HEK293 (cell line): Measurements from ENCODE around the gene PTGES2.
"Not testable (repeated sequence)": the region's sequence is repeated elsewhere in the genome, so short reads cannot be mapped to it uniquely, and the experiment has no call there.

Experiments
- CTCF ChIA-PET: fragments of 350-600 bp; formaldehyde crosslinking; extraction: SDS; loops from one replicate; lab custom pipeline; 2021; ENCODE audit warnings: antibody characterized with exemption; lab: Yijun Ruan, JAX
- POLR2A ChIA-PET: fragments of 300-600 bp; formaldehyde crosslinking; extraction: SDS; loops from one replicate; lab custom pipeline; 2020; ENCODE audit warnings: antibody characterized with exemption, inconsistent platforms; lab: Yijun Ruan, JAX
- H3K27ac ChIP-seq: fragments of 200-500 bp; sonication (Bioruptor generic); 2 replicates; pipeline ENCODE4 v1.5.1; 2014; ENCODE audit warnings: low read depth, low read length, control low read depth, inconsistent platforms; ENCODE audit errors: extremely low read depth
- H3K36me3 ChIP-seq, 2 experiments: fragments of 200-500 bp in 1 of 2; sonication (Bioruptor generic) in 1 of 2; 1 replicate in 1 of 2; 2 replicates in 1 of 2; pipeline ENCODE4 v1.5.1; 2014 to 2017; ENCODE audit warnings: inconsistent platforms in 2 of 2, low read length in 2 of 2; ENCODE audit not compliant: control insufficient read depth in 2 of 2, insufficient read depth in 1 of 2
- H3K4me1 ChIP-seq: fragments of 200-500 bp; sonication (Bioruptor generic); 2 replicates; pipeline ENCODE4 v1.5.1; 2014; ENCODE audit warnings: mild to moderate bottlenecking, low read length, inconsistent platforms; ENCODE audit not compliant: control insufficient read depth, insufficient read depth
- H3K4me3 ChIP-seq: 2 replicates; pipeline ENCODE4 v1.5.1; 2011; ENCODE audit warnings: low read depth, mild to moderate bottlenecking, control low read depth, low read length, moderate library complexity
- H3K9me3 ChIP-seq: fragments of 200-500 bp; sonication (Bioruptor generic); 2 replicates; pipeline ENCODE4 v1.5.1; 2014; ENCODE audit warnings: low read depth, low read length, inconsistent platforms; ENCODE audit not compliant: control insufficient read depth, insufficient read depth
- GLIS2 ChIP-seq: fragments of 450-650 bp; formaldehyde crosslinking; IDR thresholded peaks from 2 replicates; pipeline ENCODE4 v1.5.1; 2016; ENCODE audit warnings: missing biosample characterization, missing genetic modification characterization
- KLF16 ChIP-seq: fragments of 450-650 bp; formaldehyde crosslinking; IDR thresholded peaks from 2 replicates; pipeline ENCODE4 v1.5.1; 2017; ENCODE audit warnings: missing biosample characterization, missing genetic modification characterization
- SCRT1 ChIP-seq: fragments of 450-650 bp; formaldehyde crosslinking; IDR thresholded peaks from 2 replicates; pipeline ENCODE4 v1.5.1; 2016; ENCODE audit warnings: missing biosample characterization, missing genetic modification characterization, borderline replicate concordance
- SCRT2 ChIP-seq: fragments of 450-650 bp; formaldehyde crosslinking; IDR thresholded peaks from 2 replicates; pipeline ENCODE4 v1.5.1; 2016; ENCODE audit warnings: missing biosample characterization, missing genetic modification characterization
- SP2 ChIP-seq: fragments of 450-650 bp; formaldehyde crosslinking; IDR thresholded peaks from 2 replicates; pipeline ENCODE4 v1.5.1; 2016; ENCODE audit warnings: missing biosample characterization, missing genetic modification characterization
- ZBTB17 ChIP-seq: fragments of 450-650 bp; formaldehyde crosslinking; IDR thresholded peaks from 2 replicates; pipeline ENCODE4 v1.5.1; 2016; ENCODE audit warnings: missing biosample characterization, missing genetic modification characterization
- ZFHX2 ChIP-seq: fragments of 450-650 bp; formaldehyde crosslinking; conservative IDR thresholded peaks from 2 replicates; pipeline ENCODE4 v1.5.1; 2016; ENCODE audit warnings: missing biosample characterization, missing genetic modification characterization
- ZNF10 ChIP-seq: fragments of 450-650 bp; formaldehyde crosslinking; IDR thresholded peaks from 2 replicates; pipeline ENCODE4 v1.5.1; 2017; ENCODE audit warnings: missing biosample characterization, missing genetic modification characterization
- ZNF214 ChIP-seq: fragments of 450-650 bp; formaldehyde crosslinking; IDR thresholded peaks from 2 replicates; pipeline ENCODE4 v1.5.1; 2017; ENCODE audit warnings: missing biosample characterization, mild to moderate bottlenecking, missing genetic modification characterization, borderline replicate concordance
- ZNF335 ChIP-seq: fragments of 450-650 bp; formaldehyde crosslinking; conservative IDR thresholded peaks from 2 replicates; pipeline ENCODE4 v1.5.1; 2016; ENCODE audit warnings: missing biosample characterization, missing genetic modification characterization
- ZNF416 ChIP-seq: fragments of 450-650 bp; formaldehyde crosslinking; IDR thresholded peaks from 2 replicates; pipeline ENCODE4 v1.5.1; 2016; ENCODE audit warnings: missing biosample characterization, missing genetic modification characterization
- ZNF621 ChIP-seq: fragments of 450-650 bp; formaldehyde crosslinking; IDR thresholded peaks from 2 replicates; pipeline ENCODE4 v1.5.1; 2017; ENCODE audit warnings: missing biosample characterization, missing genetic modification characterization
- ZNF677 ChIP-seq: fragments of 450-650 bp; IDR thresholded peaks from 2 replicates; pipeline ENCODE4 v1.5.0; 2018; ENCODE audit warnings: missing biosample characterization, mild to moderate bottlenecking, missing genetic modification characterization, moderate library complexity
- ZNF76 ChIP-seq: fragments of 450-650 bp; formaldehyde crosslinking; IDR thresholded peaks from 2 replicates; pipeline ENCODE4; 2016; ENCODE audit warnings: low read depth, missing biosample characterization, missing genetic modification characterization, borderline replicate concordance
- TF ChIP-seq, protein P1 (sequence below): fragments of 450-650 bp; formaldehyde crosslinking; IDR thresholded peaks from 2 replicates; pipeline ENCODE4 v1.5.1; 2016; ENCODE audit warnings: missing biosample characterization, missing genetic modification characterization
- TF ChIP-seq, protein P2 (sequence below): fragments of 450-650 bp; formaldehyde crosslinking; IDR thresholded peaks from 2 replicates; pipeline ENCODE4 v1.5.1; 2017; ENCODE audit warnings: missing biosample characterization, missing genetic modification characterization

Gene PTGES2

DNA sequence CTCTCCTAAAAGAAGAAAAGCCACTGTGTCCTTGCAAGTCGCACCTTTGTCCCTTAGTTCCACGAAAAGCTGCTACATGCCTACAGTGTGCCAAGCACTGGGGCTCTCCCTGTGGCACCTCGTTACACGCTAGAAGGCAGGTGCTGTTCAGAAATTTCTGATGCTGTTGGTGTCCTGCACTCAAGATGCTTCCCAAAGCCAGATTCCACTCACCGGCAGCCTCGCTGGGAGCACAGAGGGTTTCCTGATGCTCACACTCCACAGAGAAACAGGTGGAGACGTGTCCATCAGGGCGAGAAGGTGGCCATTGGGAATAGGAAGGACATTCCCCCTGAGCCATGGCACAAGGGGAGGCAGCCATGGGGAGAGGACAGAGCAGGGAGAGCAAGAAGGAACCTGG, 3.8 kb upstream of the PTGES2 start:
- H3K4me1 ChIP-seq, H3K9me3 ChIP-seq, H3K4me3 ChIP-seq, H3K36me3 ChIP-seq, POLR2A ChIA-PET, H3K27ac ChIP-seq: not testable (repeated sequence)
- CTCF ChIA-PET, result interaction anchor here (2.7 kb wide), 1 partner anchor 14 kb away, joined by 10 read pairs; no protein-coding TSS in a partner anchor

DNA sequence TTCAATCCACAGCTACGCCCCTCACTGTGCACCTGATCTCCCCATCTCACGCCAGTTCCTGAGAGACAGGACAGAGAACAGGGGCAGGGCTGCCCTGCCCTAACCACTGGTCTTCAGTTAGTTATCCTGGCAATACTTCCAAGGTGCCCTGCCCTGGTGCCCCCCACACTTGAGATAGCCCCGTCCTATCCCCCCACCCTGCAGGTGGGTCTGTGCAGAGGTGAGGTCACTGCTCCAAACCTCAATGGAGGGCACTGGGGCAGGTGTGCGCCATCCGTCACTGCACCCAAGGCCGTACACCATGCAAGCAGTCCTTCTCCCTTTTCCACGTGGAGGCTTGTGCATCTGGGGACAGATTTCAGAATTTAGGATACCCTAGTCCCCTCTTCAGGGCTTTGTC, 3.1 kb upstream of the PTGES2 start:
- H3K4me1 ChIP-seq, H3K27ac ChIP-seq, H3K36me3 ChIP-seq, H3K4me3 ChIP-seq, POLR2A ChIA-PET, H3K9me3 ChIP-seq: not testable (repeated sequence)
- CTCF ChIA-PET, result interaction anchor here (1.1 to 1.7 kb wide), 2 partner anchors 15 to 19 kb away, joined by 3 to 5 read pairs; no protein-coding TSS in a partner anchor

DNA sequence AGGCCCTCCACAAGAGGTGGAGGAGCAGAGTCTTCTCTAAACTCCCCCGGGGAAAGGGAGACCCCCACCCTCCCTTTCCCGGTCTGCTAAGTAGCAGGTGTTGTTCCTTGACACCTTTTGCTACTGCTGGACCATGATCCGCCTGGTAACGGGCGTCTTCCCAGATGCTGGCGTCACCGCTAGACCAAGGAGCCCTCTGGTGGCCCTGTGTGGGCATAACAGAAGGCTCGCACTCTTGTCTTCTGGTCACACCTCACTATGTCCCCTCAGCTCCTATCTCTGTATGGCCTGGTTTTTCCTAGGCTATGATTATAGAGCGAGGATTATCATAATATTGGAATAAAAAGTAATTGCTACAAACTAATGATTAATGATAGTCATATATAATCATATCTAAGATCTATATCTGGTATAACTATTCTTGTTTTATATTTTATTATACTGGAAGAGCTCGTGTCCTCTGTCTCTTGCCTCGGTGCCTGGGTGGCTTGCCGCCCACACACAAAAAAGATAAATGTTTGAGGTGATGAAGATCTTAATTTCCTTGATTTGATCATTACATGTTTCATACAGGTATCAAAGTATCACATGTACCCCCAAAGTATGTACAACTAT, 2.6 kb upstream of the PTGES2 start:
- CTCF ChIA-PET, result interaction anchor here (0.6 to 2.5 kb wide), 5 partner anchors 11 to 110 kb away, joined by 3 to 15 read pairs (median 5); no protein-coding TSS in a partner anchor
- H3K27ac ChIP-seq, H3K9me3 ChIP-seq, H3K4me3 ChIP-seq, H3K36me3 ChIP-seq, POLR2A ChIA-PET, H3K4me1 ChIP-seq: not testable (repeated sequence)

DNA sequence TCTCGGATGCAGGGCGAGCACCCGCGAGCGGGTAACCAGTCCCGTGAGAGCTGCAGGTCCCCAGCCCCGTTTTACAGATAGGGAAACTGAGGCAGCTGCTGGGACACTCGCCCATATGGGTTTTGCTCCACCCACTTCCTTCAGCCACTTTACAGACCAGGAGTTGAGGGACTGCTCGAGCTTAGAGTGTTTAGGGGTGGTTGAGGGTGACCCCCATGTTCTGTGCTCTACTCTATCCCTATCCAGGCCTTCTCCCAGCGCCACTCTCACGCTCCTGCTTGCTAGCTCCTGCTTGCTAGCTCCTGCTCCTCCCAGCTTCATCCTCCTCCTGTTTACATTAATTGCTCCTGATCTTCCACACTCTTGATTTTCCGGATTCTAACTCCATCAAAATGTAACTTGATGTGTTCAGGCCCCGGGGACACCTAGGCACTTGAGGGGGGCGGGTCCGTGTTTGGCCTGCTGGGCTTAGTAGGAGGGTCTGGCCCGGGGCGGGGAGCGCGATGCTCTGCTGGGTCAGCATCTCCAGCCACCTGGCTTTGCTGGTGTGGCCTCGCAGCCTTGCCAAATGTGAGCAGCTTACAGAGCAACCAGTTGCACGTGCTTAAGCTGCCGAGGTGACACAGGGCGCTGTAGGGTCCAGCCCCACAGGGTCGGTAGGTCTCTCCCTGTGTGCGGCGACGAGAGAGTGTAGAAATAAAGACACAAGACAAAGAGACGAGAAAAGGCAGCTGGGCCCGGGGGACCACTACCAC, 1.5 kb upstream of the PTGES2 start:
- H3K27ac ChIP-seq, result no peak overlapping the region
- peak overlapping the region; percentile 83 for H3K4me3 ChIP-seq
- POLR2A ChIA-PET, result interaction anchor here (0.6 to 1.9 kb wide), 12 partner anchors 9 to 186 kb away, joined by 3 to 13 read pairs (median 4); partner anchors contain the start of genes BBLN, GOLGA2, NAIF1 and SWI5
- peaks cover 0 to 18% of the 10 kb centered on the region in 2 experiments; a peak in 1 of 3 replicates for H3K36me3 ChIP-seq
- no peaks in the 10 kb centered on the region for H3K4me1 ChIP-seq
- CTCF ChIA-PET, result interaction anchor here (0.7 to 2.5 kb wide), 8 partner anchors 9 to 78 kb away, joined by 3 to 15 read pairs (median 4); no protein-coding TSS in a partner anchor
- H3K9me3 ChIP-seq, result no peaks in the 10 kb centered on the region
- TF ChIP-seq ZNF76 (tag by site-specific recombination) (no peak), SP2 (tag by site-specific recombination) (no peak), ZBTB17 (tag by site-specific recombination) (peak; percentile 12; the same call in 1 of the 2 replicates), SCRT2 (tag by site-specific recombination) (0 out of 2 replicates have a peak, but pooled peaks have one; percentile 37), SCRT1 (tag by site-specific recombination) (0 out of 2 replicates have a peak, but pooled peaks have one; percentile 22)

DNA sequence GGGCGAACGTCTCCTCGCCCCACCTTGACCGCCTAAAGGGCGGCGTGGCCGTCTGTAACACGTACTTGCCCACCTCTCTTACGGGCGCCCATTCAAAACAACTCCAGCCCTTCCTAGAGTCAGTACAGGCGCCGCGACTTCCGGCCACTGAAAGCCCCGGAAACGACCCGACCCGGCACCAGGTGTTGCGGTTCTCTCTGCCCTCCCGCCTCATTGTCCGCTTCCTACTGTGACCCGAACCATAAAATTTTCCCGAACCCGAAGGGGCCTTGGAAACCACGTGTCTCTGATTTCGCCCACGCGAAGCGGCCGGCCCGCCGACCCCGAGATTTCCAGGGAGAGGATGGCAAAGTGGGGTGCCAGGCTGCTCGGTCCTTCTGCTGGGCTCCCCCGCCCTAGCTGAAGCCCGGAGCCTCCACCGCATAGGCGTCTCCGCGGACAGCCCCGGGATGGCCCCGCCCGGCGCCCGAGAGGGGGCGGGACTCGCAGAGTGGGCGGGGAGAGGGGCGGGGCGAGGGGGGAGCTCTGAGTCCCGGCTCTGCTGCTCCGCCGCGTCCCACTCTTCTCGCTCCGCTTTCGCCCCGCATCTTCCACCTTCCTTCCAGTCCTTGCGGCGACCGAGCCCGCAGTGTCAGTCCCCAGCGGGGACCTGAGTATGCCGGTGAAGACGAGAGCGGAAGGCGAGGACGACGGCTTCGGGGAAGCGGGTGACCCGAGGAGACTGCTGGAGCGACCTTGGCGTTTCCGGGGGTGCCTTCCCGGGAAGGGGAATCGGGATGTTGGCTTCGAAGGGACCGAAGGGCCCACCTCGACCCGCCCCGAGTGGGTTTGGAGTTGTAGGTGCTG, 684 bp upstream of the PTGES2 start:
- H3K4me3 ChIP-seq, result peak overlapping the region; percentile 83
- POLR2A ChIA-PET, result interaction anchor here (0.6 to 1.9 kb wide), 12 partner anchors 8 to 186 kb away, joined by 3 to 13 read pairs (median 4); partner anchors contain the start of genes BBLN, GOLGA2, NAIF1 and SWI5
- CTCF ChIA-PET, result interaction anchor here (0.6 to 2.5 kb wide), 9 partner anchors 8 to 109 kb away, joined by 3 to 15 read pairs (median 4); no protein-coding TSS in a partner anchor
- H3K27ac ChIP-seq, result peak overlapping the region; percentile 85
- no peaks in the 10 kb centered on the region for H3K4me1 ChIP-seq
- H3K36me3 ChIP-seq, result peaks cover 0 to 26% of the 10 kb centered on the region in 2 experiments; a peak in 2 of 3 replicates
- H3K9me3 ChIP-seq, result no peaks in the 10 kb centered on the region
- TF ChIP-seq KLF16, result peak; percentile 90
- no peak for TF ChIP-seq ZNF621 (tag by site-specific recombination)
- TF ChIP-seq, protein P1, sequence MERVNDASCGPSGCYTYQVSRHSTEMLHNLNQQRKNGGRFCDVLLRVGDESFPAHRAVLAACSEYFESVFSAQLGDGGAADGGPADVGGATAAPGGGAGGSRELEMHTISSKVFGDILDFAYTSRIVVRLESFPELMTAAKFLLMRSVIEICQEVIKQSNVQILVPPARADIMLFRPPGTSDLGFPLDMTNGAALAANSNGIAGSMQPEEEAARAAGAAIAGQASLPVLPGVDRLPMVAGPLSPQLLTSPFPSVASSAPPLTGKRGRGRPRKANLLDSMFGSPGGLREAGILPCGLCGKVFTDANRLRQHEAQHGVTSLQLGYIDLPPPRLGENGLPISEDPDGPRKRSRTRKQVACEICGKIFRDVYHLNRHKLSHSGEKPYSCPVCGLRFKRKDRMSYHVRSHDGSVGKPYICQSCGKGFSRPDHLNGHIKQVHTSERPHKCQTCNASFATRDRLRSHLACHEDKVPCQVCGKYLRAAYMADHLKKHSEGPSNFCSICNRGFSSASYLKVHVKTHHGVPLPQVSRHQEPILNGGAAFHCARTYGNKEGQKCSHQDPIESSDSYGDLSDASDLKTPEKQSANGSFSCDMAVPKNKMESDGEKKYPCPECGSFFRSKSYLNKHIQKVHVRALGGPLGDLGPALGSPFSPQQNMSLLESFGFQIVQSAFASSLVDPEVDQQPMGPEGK (tag by site-specific recombination), result peak; percentile 43
- no peak for TF ChIP-seq ZNF677 (tag by site-specific recombination)
- TF ChIP-seq ZNF10 (tag by site-specific recombination), result no peak
- TF ChIP-seq ZNF335 (tag by site-specific recombination), result peak; percentile 99
- TF ChIP-seq ZFHX2 (tag by site-specific recombination), result peak; percentile 89
- peak; percentile 76 for TF ChIP-seq GLIS2 (tag by site-specific recombination)
- TF ChIP-seq ZNF416 (tag by site-specific recombination), result no peak
- TF ChIP-seq ZNF214 (tag by site-specific recombination), result no peak
- TF ChIP-seq, protein P2, sequence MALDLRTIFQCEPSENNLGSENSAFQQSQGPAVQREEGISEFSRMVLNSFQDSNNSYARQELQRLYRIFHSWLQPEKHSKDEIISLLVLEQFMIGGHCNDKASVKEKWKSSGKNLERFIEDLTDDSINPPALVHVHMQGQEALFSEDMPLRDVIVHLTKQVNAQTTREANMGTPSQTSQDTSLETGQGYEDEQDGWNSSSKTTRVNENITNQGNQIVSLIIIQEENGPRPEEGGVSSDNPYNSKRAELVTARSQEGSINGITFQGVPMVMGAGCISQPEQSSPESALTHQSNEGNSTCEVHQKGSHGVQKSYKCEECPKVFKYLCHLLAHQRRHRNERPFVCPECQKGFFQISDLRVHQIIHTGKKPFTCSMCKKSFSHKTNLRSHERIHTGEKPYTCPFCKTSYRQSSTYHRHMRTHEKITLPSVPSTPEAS, result no peak
